Duodenal mucosa (tissue), 2 donors: ENCODE results near the gene PIK3AP1.

Experiments used
- H3K27ac ChIP-seq: one replicate; pipeline ENCODE4 v1.7.0; 2013; ENCODE audit warnings: low read depth, low read length
- H3K27me3 ChIP-seq, 2 donors: one replicate each; pipeline ENCODE4 v1.7.0; 2013; ENCODE audit warnings: low read length in 2 of 2, control low read depth in 1 of 2; ENCODE audit not compliant: insufficient read depth in 2 of 2, control insufficient read depth in 1 of 2
- H3K36me3 ChIP-seq, 2 donors: one replicate each; pipeline ENCODE4 v1.7.0; 2013; ENCODE audit warnings: low read length in 2 of 2, control low read depth in 1 of 2; ENCODE audit not compliant: insufficient read depth in 2 of 2, control insufficient read depth in 1 of 2
- H3K4me1 ChIP-seq, 2 donors: one replicate each; pipeline ENCODE4 v1.7.0; 2013; ENCODE audit warnings: low read length in 2 of 2, control low read depth in 1 of 2; ENCODE audit not compliant: insufficient read depth in 2 of 2, control insufficient read depth in 1 of 2
- H3K4me3 ChIP-seq, 2 donors: one replicate each; pipeline ENCODE4 v1.7.0; 2013; ENCODE audit warnings: low read length in 2 of 2, low read depth in 1 of 2
- H3K9ac ChIP-seq, 2 donors: one replicate each; pipeline ENCODE4 v1.7.0; 2013; ENCODE audit warnings: low read length in 2 of 2, low read depth in 1 of 2
- H3K9me3 ChIP-seq, 2 donors: one replicate each; pipeline ENCODE4 v1.7.0; 2013; ENCODE audit warnings: low read length in 2 of 2, control low read depth in 1 of 2; ENCODE audit not compliant: control insufficient read depth in 1 of 2

Gene PIK3AP1

GRCh38 chr10:96587264-96588059 is 132.9 kb downstream of the PIK3AP1 start:
- Histone ChIP-seq H3K4me1 (peaks cover 39 to 49% of the 10 kb centered on the region in 2 donors), H3K4me3 (peak overlapping the region; percentile 73 to 75), H3K36me3 (no peaks in the 10 kb centered on the region), H3K27ac (peak overlapping the region; percentile 96), H3K27me3 (no peaks in the 10 kb centered on the region), H3K9me3 (no peaks in the 10 kb centered on the region), H3K9ac (peak overlapping the region; percentile 87 to 95)

GRCh38 chr10:96586419-96587263 is 133.7 kb downstream of the PIK3AP1 start, which contains the start of gene TM9SF3:
TSS of gene TM9SF3 (minus strand) at chr10:96587012. CDS start at chr10:96586835, 177 bp downstream.
- Histone ChIP-seq H3K36me3 (no peaks in the 10 kb centered on the region), H3K9me3 (no peaks in the 10 kb centered on the region), H3K27ac (peak within 1 kb of the TSS; percentile 96), H3K9ac (peak within 1 kb of the TSS; percentile 87 to 95), H3K27me3 (no peaks in the 10 kb centered on the region), H3K4me3 (peak within 1 kb of the TSS; percentile 73 to 83), H3K4me1 (peaks cover 47 to 58% of the 10 kb centered on the region in 2 donors)

GRCh38 chr10:96585736-96586418 is 134.4 kb downstream of the PIK3AP1 start:
- Histone ChIP-seq H3K9me3 (no peaks in the 10 kb centered on the region), H3K27ac (peak overlapping the region; percentile 96), H3K36me3 (no peaks in the 10 kb centered on the region), H3K4me1 (peaks cover 54 to 61% of the 10 kb centered on the region in 2 donors), H3K4me3 (peak overlapping the region; percentile 73 to 83), H3K9ac (peak overlapping the region; percentile 68 to 85), H3K27me3 (no peaks in the 10 kb centered on the region)

- H3K9ac ChIP-seq, result no peak overlapping the region
- H3K9me3 ChIP-seq, result no peaks in the 10 kb centered on the region
- H3K27me3 ChIP-seq, result no peaks in the 10 kb centered on the region
- H3K36me3 ChIP-seq, result no peaks in the 10 kb centered on the region
- H3K27ac ChIP-seq, result no peak overlapping the region
- peaks cover 61 to 63% of the 10 kb centered on the region in 2 donors for H3K4me1 ChIP-seq
- H3K4me3 ChIP-seq, result peak overlapping the region; percentile 35 to 73
Observed at GRCh38 chr10:96584474-96584873, 135.8 kb downstream of the PIK3AP1 start.

- Histone ChIP-seq H3K27ac (no peak overlapping the region), H3K27me3 (no peaks in the 10 kb centered on the region), H3K9ac (peak overlapping the region in 1 of 2 donors; percentile 1), H3K4me3 (peak overlapping the region in 1 of 2 donors; percentile 35), H3K9me3 (no peaks in the 10 kb centered on the region), H3K4me1 (peaks cover 61 to 62% of the 10 kb centered on the region in 2 donors), H3K36me3 (no peaks in the 10 kb centered on the region)
Observed at GRCh38 chr10:96584035-96584434, 136.3 kb downstream of the PIK3AP1 start.

GRCh38 chr10:96579133-96579532 is 141.2 kb downstream of the PIK3AP1 start:
- no peak overlapping the region for H3K9ac ChIP-seq
- H3K4me3 ChIP-seq, result peak overlapping the region; percentile 8 to 26
- peaks cover 0 to 17% of the 10 kb centered on the region in 2 donors for H3K36me3 ChIP-seq
- H3K27ac ChIP-seq, result peak overlapping the region; percentile 24
- no peaks in the 10 kb centered on the region for H3K27me3 ChIP-seq
- no peaks in the 10 kb centered on the region for H3K9me3 ChIP-seq
- H3K4me1 ChIP-seq, result peaks cover 58 to 66% of the 10 kb centered on the region in 2 donors

- peaks cover 57 to 61% of the 10 kb centered on the region in 2 donors for H3K4me1 ChIP-seq
- peak overlapping the region; percentile 24 for H3K27ac ChIP-seq
- H3K4me3 ChIP-seq, result peak overlapping the region; percentile 8 to 26
- no peak overlapping the region for H3K9ac ChIP-seq
- no peaks in the 10 kb centered on the region for H3K27me3 ChIP-seq
- peaks cover 0 to 17% of the 10 kb centered on the region in 2 donors for H3K36me3 ChIP-seq
- no peaks in the 10 kb centered on the region for H3K9me3 ChIP-seq
Observed at GRCh38 chr10:96578633-96579032, 141.7 kb downstream of the PIK3AP1 start.

- H3K9me3 ChIP-seq, result no peaks in the 10 kb centered on the region
- peak overlapping the region; percentile 11 for H3K27ac ChIP-seq
- peaks cover 51 to 55% of the 10 kb centered on the region in 2 donors for H3K4me1 ChIP-seq
Observed at GRCh38 chr10:96578022-96578421, 142.3 kb downstream of the PIK3AP1 start.

GRCh38 chr10:96577069-96577468 is 143.2 kb downstream of the PIK3AP1 start:
- H3K27me3 ChIP-seq, result no peaks in the 10 kb centered on the region
- H3K9ac ChIP-seq, result peak overlapping the region in 1 of 2 donors; percentile 3
- no peak overlapping the region for H3K27ac ChIP-seq
- peaks cover 43 to 51% of the 10 kb centered on the region in 2 donors for H3K4me1 ChIP-seq
- no peaks in the 10 kb centered on the region for H3K9me3 ChIP-seq
- peaks cover 3 to 20% of the 10 kb centered on the region in 2 donors for H3K36me3 ChIP-seq
- no peak overlapping the region for H3K4me3 ChIP-seq

More at GRCh38 chr10:96578022-96578421, 142.3 kb downstream of the PIK3AP1 start:
- Histone ChIP-seq H3K36me3 (peaks cover 3 to 19% of the 10 kb centered on the region in 2 donors), H3K27me3 (no peaks in the 10 kb centered on the region), H3K9ac (no peak overlapping the region), H3K4me3 (peak overlapping the region in 1 of 2 donors; percentile 8)
